ENCODE measurements around the gene ATG7.

DNA sequence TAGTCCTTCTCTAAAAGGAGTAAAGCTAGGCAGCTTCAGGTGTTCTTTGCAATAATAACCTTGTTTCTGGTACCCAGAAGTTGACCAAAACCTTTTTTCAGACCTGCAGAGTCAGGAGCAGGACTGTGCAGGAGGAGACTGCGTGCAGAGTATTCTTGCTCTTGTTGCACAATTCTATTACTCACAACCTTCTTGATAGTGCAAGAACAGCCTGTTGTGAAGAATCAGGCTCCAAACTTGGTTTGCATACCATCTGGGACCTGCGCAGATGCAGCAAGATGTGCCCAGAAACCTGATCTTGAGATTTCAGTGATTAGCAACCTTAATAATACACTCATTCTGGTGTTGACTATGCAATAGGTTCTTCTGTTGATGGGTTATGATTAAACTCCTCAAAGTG is 111.9 kb downstream of the ATG7 start:
- TF ChIP-seq, protein P1, sequence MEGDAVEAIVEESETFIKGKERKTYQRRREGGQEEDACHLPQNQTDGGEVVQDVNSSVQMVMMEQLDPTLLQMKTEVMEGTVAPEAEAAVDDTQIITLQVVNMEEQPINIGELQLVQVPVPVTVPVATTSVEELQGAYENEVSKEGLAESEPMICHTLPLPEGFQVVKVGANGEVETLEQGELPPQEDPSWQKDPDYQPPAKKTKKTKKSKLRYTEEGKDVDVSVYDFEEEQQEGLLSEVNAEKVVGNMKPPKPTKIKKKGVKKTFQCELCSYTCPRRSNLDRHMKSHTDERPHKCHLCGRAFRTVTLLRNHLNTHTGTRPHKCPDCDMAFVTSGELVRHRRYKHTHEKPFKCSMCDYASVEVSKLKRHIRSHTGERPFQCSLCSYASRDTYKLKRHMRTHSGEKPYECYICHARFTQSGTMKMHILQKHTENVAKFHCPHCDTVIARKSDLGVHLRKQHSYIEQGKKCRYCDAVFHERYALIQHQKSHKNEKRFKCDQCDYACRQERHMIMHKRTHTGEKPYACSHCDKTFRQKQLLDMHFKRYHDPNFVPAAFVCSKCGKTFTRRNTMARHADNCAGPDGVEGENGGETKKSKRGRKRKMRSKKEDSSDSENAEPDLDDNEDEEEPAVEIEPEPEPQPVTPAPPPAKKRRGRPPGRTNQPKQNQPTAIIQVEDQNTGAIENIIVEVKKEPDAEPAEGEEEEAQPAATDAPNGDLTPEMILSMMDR (IDR thresholded peaks at IDR 0.05; ENCODE audit: poor library complexity): no peak
- TF ChIP-seq EZH2phosphoT487 (IDR thresholded peaks at IDR 0.05; ENCODE audit: low read depth, severe bottlenecking, unreplicated experiment): no peak

Measured in hepatocyte (in vitro differentiated cells).